ENCODE results near the gene INKA2. TPM values are rescaled to one million over a fixed set of nuclear protein-coding genes. Genes with fewer than 3 reads are reported as not detected.

The INKA2 gene
- total and polyA plus RNA-seq, 7 experiments from 2014 or later: 0.94 to 5.6 (median 2.3) TPM; not detected in 4

- Histone ChIP-seq H3K4me3 (ENCODE audit: low read length) (no peak overlapping the region), H3K4me1 (ENCODE audit: control insufficient read depth in 2 of 2, insufficient read depth in 2 of 2, low read length in 2 of 2) (peaks cover 8 to 10% of the 10 kb centered on the region in 2 donors), H3K27ac (ENCODE audit: low read depth, low read length) (no peak overlapping the region), H3K9me3 (ENCODE audit: control insufficient read depth in 2 of 3, low read length in 3 of 3) (no peaks in the 10 kb centered on the region), H3K36me3 (ENCODE audit: control insufficient read depth in 2 of 3, insufficient read depth in 3 of 3, low read length in 3 of 3) (no peaks in the 10 kb centered on the region), H3K27me3 (ENCODE audit: control insufficient read depth in 2 of 2, insufficient read depth in 2 of 2, low read length in 2 of 2) (peaks cover 6 to 17% of the 10 kb centered on the region in 2 donors)
- no peaks in the 10 kb centered on the region for H3K36me3 Mint-ChIP-seq
- peaks cover 20 to 36% (median 29%) of the 10 kb centered on the region in 5 donors for H3K27me3 Mint-ChIP-seq
- H3K27ac Mint-ChIP-seq: peak overlapping the region in 3 of 9 donors; percentile 1 to 8 (median 5)
- H3K4me3 Mint-ChIP-seq: peak overlapping the region; percentile 79 to 95 (median 86)
- H3K9me3 Mint-ChIP-seq: no peaks in the 10 kb centered on the region
- peaks cover 15 to 27% (median 18%) of the 10 kb centered on the region in 7 donors for H3K4me1 Mint-ChIP-seq
- ATAC-seq: no peak
- ChIA-PET CTCF (interaction anchor here (1.0 to 2.3 kb wide), 4 partner anchors 14 to 255 kb away, joined by 3 to 8 read pairs (median 4); partner anchors contain the start of gene DDX20), POLR2A (interaction anchor here (0.6 to 1.9 kb wide), 3 partner anchors 8 to 229 kb away, joined by 3 to 6 read pairs (median 5); no protein-coding TSS in a partner anchor)
- intact Hi-C loops (cut with micrococcal nuclease): loop anchor here (2.0 to 5.0 kb wide), 2 partner anchors 23 to 535 kb away; partner anchors contain the start of gene DENND2D (in 1 of the 2)
- peak in 1 of 9 donors; percentile 19 for DNase-seq
Observed at GRCh38 chr1:111737216-111738132, 1.7 kb downstream of the INKA2 start.

- Mint-ChIP-seq H3K9me3 (no peaks in the 10 kb centered on the region), H3K27me3 (peaks cover 20 to 35% (median 23%) of the 10 kb centered on the region in 5 donors), H3K27ac (no peak overlapping the region), H3K4me3 (no peak overlapping the region), H3K4me1 (peaks cover 15 to 27% (median 18%) of the 10 kb centered on the region in 7 donors), H3K36me3 (no peaks in the 10 kb centered on the region)
- intact Hi-C loops (cut with micrococcal nuclease): loop anchor here in 1 of 2 donors (5.0 kb wide), 1 partner anchor 534 kb away; the partner anchor contains the start of gene DENND2D
- H3K36me3 ChIP-seq (ENCODE audit: control insufficient read depth in 2 of 3, insufficient read depth in 3 of 3, low read length in 3 of 3): no peaks in the 10 kb centered on the region
- peaks cover 6 to 17% of the 10 kb centered on the region in 2 donors for H3K27me3 ChIP-seq (ENCODE audit: control insufficient read depth in 2 of 2, insufficient read depth in 2 of 2, low read length in 2 of 2)
- H3K4me1 ChIP-seq (ENCODE audit: control insufficient read depth in 2 of 2, insufficient read depth in 2 of 2, low read length in 2 of 2): peaks cover 8 to 10% of the 10 kb centered on the region in 2 donors
- DNase-seq (peak in 1 of 9 donors; percentile 16), ATAC-seq (no peak)
- H3K27ac ChIP-seq (ENCODE audit: low read depth, low read length): no peak overlapping the region
- POLR2A ChIA-PET: no interaction called here
- H3K9me3 ChIP-seq (ENCODE audit: control insufficient read depth in 2 of 3, low read length in 3 of 3): no peaks in the 10 kb centered on the region
- CTCF ChIA-PET: interaction anchor here (1.0 to 2.3 kb wide), 2 partner anchors 19 to 228 kb away, joined by 4 to 8 read pairs; partner anchors contain the start of gene DDX20
- no peak overlapping the region for H3K4me3 ChIP-seq (ENCODE audit: low read length)
Observed at GRCh38 chr1:111736548-111737215, 2.5 kb downstream of the INKA2 start.

- ChIA-PET POLR2A (interaction anchor here (0.7 kb wide), 1 partner anchor 13 kb away, joined by 4 read pairs; no protein-coding TSS in a partner anchor), CTCF (interaction anchor here (1.0 to 2.3 kb wide), 2 partner anchors 19 to 228 kb away, joined by 4 to 8 read pairs; partner anchors contain the start of gene DDX20)
- Histone ChIP-seq H3K36me3 (ENCODE audit: control insufficient read depth in 2 of 3, insufficient read depth in 3 of 3, low read length in 3 of 3) (no peaks in the 10 kb centered on the region), H3K27me3 (ENCODE audit: control insufficient read depth in 2 of 2, insufficient read depth in 2 of 2, low read length in 2 of 2) (peaks cover 6 to 13% of the 10 kb centered on the region in 2 donors), H3K9me3 (ENCODE audit: control insufficient read depth in 2 of 3, low read length in 3 of 3) (no peaks in the 10 kb centered on the region), H3K27ac (ENCODE audit: low read depth, low read length) (no peak overlapping the region), H3K4me3 (ENCODE audit: low read length) (no peak overlapping the region), H3K4me1 (ENCODE audit: control insufficient read depth in 2 of 2, insufficient read depth in 2 of 2, low read length in 2 of 2) (peaks cover 8 to 10% of the 10 kb centered on the region in 2 donors)
- no peak for ATAC-seq
- intact Hi-C loops (cut with micrococcal nuclease): loop anchor here in 1 of 2 donors (5.0 kb wide), 1 partner anchor 534 kb away; the partner anchor contains the start of gene DENND2D
- H3K36me3 Mint-ChIP-seq: no peaks in the 10 kb centered on the region
- peak in 1 of 9 donors; percentile 6 for DNase-seq
- H3K9me3 Mint-ChIP-seq: no peaks in the 10 kb centered on the region
- peaks cover 17 to 28% (median 21%) of the 10 kb centered on the region in 5 donors for H3K27me3 Mint-ChIP-seq
- H3K4me1 Mint-ChIP-seq: peaks cover 15 to 27% (median 18%) of the 10 kb centered on the region in 7 donors
- H3K4me3 Mint-ChIP-seq: no peak overlapping the region
- no peak overlapping the region for H3K27ac Mint-ChIP-seq
Observed at GRCh38 chr1:111735858-111736544, 3.2 kb downstream of the INKA2 start.

- intact Hi-C loops (cut with micrococcal nuclease): loop anchor here in 1 of 2 donors (5.0 kb wide), 1 partner anchor 533 kb away; the partner anchor contains the start of gene DENND2D
- CTCF ChIA-PET: no interaction called here
- ATAC-seq: no peak
Observed at GRCh38 chr1:111735321-111735720, 3.9 kb downstream of the INKA2 start.

GRCh38 chr1:111734856-111735255 is 4.3 kb downstream of the INKA2 start:
- ChIA-PET CTCF (no interaction called here), POLR2A (interaction anchor here (0.9 kb wide), 1 partner anchor 22 kb away, joined by 3 read pairs; no protein-coding TSS in a partner anchor)
- intact Hi-C loops (cut with micrococcal nuclease): loop anchor here in 1 of 2 donors (5.0 kb wide), 1 partner anchor 533 kb away; the partner anchor contains the start of gene DENND2D
- Histone ChIP-seq H3K9me3 (ENCODE audit: control insufficient read depth in 2 of 3, low read length in 3 of 3) (no peaks in the 10 kb centered on the region), H3K27ac (ENCODE audit: low read depth, low read length) (no peak overlapping the region), H3K4me1 (ENCODE audit: control insufficient read depth in 2 of 2, insufficient read depth in 2 of 2, low read length in 2 of 2) (peaks cover 8 to 10% of the 10 kb centered on the region in 2 donors), H3K4me3 (ENCODE audit: low read length) (no peak overlapping the region), H3K36me3 (ENCODE audit: control insufficient read depth in 2 of 3, insufficient read depth in 3 of 3, low read length in 3 of 3) (no peaks in the 10 kb centered on the region), H3K27me3 (ENCODE audit: control insufficient read depth in 2 of 2, insufficient read depth in 2 of 2, low read length in 2 of 2) (peaks cover 6 to 12% of the 10 kb centered on the region in 2 donors)
- DNase-seq: peak in 1 of 9 donors; percentile 6
- H3K27ac Mint-ChIP-seq: no peak overlapping the region
- H3K4me3 Mint-ChIP-seq: no peak overlapping the region
- H3K27me3 Mint-ChIP-seq: peaks cover 9 to 19% (median 12%) of the 10 kb centered on the region in 5 donors
- H3K4me1 Mint-ChIP-seq: peaks cover 9 to 23% (median 13%) of the 10 kb centered on the region in 7 donors
- no peak for ATAC-seq
- H3K9me3 Mint-ChIP-seq: no peaks in the 10 kb centered on the region
- no peaks in the 10 kb centered on the region for H3K36me3 Mint-ChIP-seq

More at GRCh38 chr1:111735321-111735720, 3.9 kb downstream of the INKA2 start:
- peaks cover 6 to 12% of the 10 kb centered on the region in 2 donors for H3K27me3 ChIP-seq (ENCODE audit: control insufficient read depth in 2 of 2, insufficient read depth in 2 of 2, low read length in 2 of 2)
- no peak for DNase-seq
- no peak overlapping the region for H3K4me3 Mint-ChIP-seq
- no peaks in the 10 kb centered on the region for H3K36me3 ChIP-seq (ENCODE audit: control insufficient read depth in 2 of 3, insufficient read depth in 3 of 3, low read length in 3 of 3)
- peaks cover 8 to 10% of the 10 kb centered on the region in 2 donors for H3K4me1 ChIP-seq (ENCODE audit: control insufficient read depth in 2 of 2, insufficient read depth in 2 of 2, low read length in 2 of 2)
- H3K9me3 Mint-ChIP-seq: no peaks in the 10 kb centered on the region
- H3K36me3 Mint-ChIP-seq: no peaks in the 10 kb centered on the region
- POLR2A ChIA-PET: interaction anchor here (0.9 kb wide), 1 partner anchor 21 kb away, joined by 3 read pairs; no protein-coding TSS in a partner anchor
- no peak overlapping the region for H3K27ac Mint-ChIP-seq
- peaks cover 14 to 25% (median 15%) of the 10 kb centered on the region in 7 donors for H3K4me1 Mint-ChIP-seq
- H3K4me3 ChIP-seq (ENCODE audit: low read length): no peak overlapping the region
- peaks cover 11 to 22% (median 15%) of the 10 kb centered on the region in 5 donors for H3K27me3 Mint-ChIP-seq
- no peak overlapping the region for H3K27ac ChIP-seq (ENCODE audit: low read depth, low read length)
- no peaks in the 10 kb centered on the region for H3K9me3 ChIP-seq (ENCODE audit: control insufficient read depth in 2 of 3, low read length in 3 of 3)

Data from naive thymus-derived CD4-positive, alpha-beta T cell (primary cell).